GM23338 (cell line): ENCODE results near the gene MRPL1. TPM values are rescaled to one million over a fixed set of nuclear protein-coding genes. Genes with fewer than 3 reads are reported as not detected.

ENCODE experiments used
- ATAC-seq: fragments of 200-7000 bp; cut with Tn5 transposase; 3 replicates; pipeline ENCODE4 v1.9.1; 2020
- DNase-seq: peaks from one replicate; pipeline ENCODE4 v3.0.0-alpha.2; 2015; ENCODE audit warnings: low spot score
- H2AFZ ChIP-seq: fragments of 200-600 bp; sonication (generic); 2 replicates; pipeline ENCODE4 v1.8.0; 2016; ENCODE audit warnings: antibody characterized with exemption, mild to moderate bottlenecking, moderate library complexity
- H3F3A ChIP-seq: fragments of 200-600 bp; sonication (generic); replicated peaks from 2 replicates; pipeline ENCODE4 v1.8.0; 2017; ENCODE audit warnings: antibody characterized with exemption, mixed run types, low read depth
- H3K27ac ChIP-seq: fragments of 200-600 bp; sonication (generic); 2 replicates; pipeline ENCODE4 v1.6.1; 2016; ENCODE audit warnings: low read depth
- H3K27me3 ChIP-seq: fragments of 200-600 bp; sonication (generic); 2 replicates; pipeline ENCODE4 v1.8.0; 2016; ENCODE audit warnings: mild to moderate bottlenecking, mixed run types, moderate library complexity; ENCODE audit not compliant: insufficient read depth
- H3K36me3 ChIP-seq: fragments of 200-600 bp; sonication (generic); 2 replicates; pipeline ENCODE4 v1.8.0; 2016; ENCODE audit warnings: mild to moderate bottlenecking; ENCODE audit not compliant: insufficient read depth
- H3K4me1 ChIP-seq: fragments of 200-600 bp; sonication (generic); 2 replicates; pipeline ENCODE4 v1.8.0; 2016; ENCODE audit warnings: mild to moderate bottlenecking, moderate library complexity; ENCODE audit not compliant: insufficient read depth
- H3K4me2 ChIP-seq: fragments of 200-600 bp; sonication (generic); 2 replicates; pipeline ENCODE4 v1.7.1; 2017; ENCODE audit warnings: mixed run types
- H3K4me3 ChIP-seq: fragments of 200-600 bp; sonication (generic); 2 replicates; pipeline ENCODE4 v1.6.1; 2016; ENCODE audit warnings: mixed run types
- H3K79me2 ChIP-seq: fragments of 200-600 bp; sonication (generic); replicated peaks from 2 replicates; pipeline ENCODE4 v1.8.0; 2017; ENCODE audit warnings: mild to moderate bottlenecking; ENCODE audit not compliant: insufficient read depth
- H3K9me2 ChIP-seq: fragments of 200-600 bp; sonication (generic); 2 replicates; pipeline ENCODE4 v1.8.0; 2017; ENCODE audit not compliant: insufficient read depth
- H4K20me1 ChIP-seq: fragments of 200-600 bp; sonication (generic); replicated peaks from 2 replicates; pipeline ENCODE4 v1.8.0; 2017; ENCODE audit warnings: mild to moderate bottlenecking; ENCODE audit not compliant: insufficient read depth
- H3K27ac Mint-ChIP-seq: 2 replicates; pipeline ENCODE4 v1.8.0; 2020; ENCODE audit warnings: inconsistent platforms, mild to moderate bottlenecking, moderate library complexity, mixed read lengths
- H3K27me3 Mint-ChIP-seq: 3 replicates; pipeline ENCODE4 v1.8.0; 2022; ENCODE audit warnings: low read depth, mild to moderate bottlenecking, moderate library complexity, mixed read lengths, inconsistent platforms; ENCODE audit not compliant: insufficient read depth, poor library complexity
- H3K36me3 Mint-ChIP-seq: 3 replicates; pipeline ENCODE4 v1.8.0; 2021; ENCODE audit warnings: low read depth, mild to moderate bottlenecking, inconsistent platforms, moderate library complexity, mixed read lengths
- H3K4me1 Mint-ChIP-seq: 3 replicates; pipeline ENCODE4 v1.8.0; 2020; ENCODE audit warnings: mild to moderate bottlenecking, inconsistent platforms, mixed read lengths
- H3K4me3 Mint-ChIP-seq: 3 replicates; pipeline ENCODE4 v1.8.0; 2021; ENCODE audit warnings: moderate library complexity, mild to moderate bottlenecking, inconsistent platforms, mixed read lengths
- H3K9me3 Mint-ChIP-seq: 3 replicates; pipeline ENCODE4 v1.8.0; 2020; ENCODE audit warnings: moderate library complexity, mild to moderate bottlenecking, inconsistent platforms, mixed read lengths
- CREB1 ChIP-seq: fragments of 250-450 bp; sonication (Bioruptor Pico); IDR thresholded peaks from 2 replicates; pipeline ENCODE4 v1.5.0; 2020; ENCODE audit warnings: low read depth, mild to moderate bottlenecking, moderate library complexity
- CTCF ChIP-seq, 2 experiments: fragments of 200-600 bp in 1 of 2; sonication (generic) in 1 of 2; conservative IDR thresholded peaks; 2 replicates each; pipeline versions ENCODE4 v1.5.1 to v1.6.1; 2016 to 2017; ENCODE audit warnings: antibody characterized with exemption in 2 of 2, low read depth in 2 of 2, mild to moderate bottlenecking in 2 of 2, moderate library complexity in 1 of 2
- ETS1 ChIP-seq: IDR thresholded peaks from 2 replicates; pipeline ENCODE4 v1.6.1; 2016; ENCODE audit warnings: antibody characterized with exemption
- EZH2 ChIP-seq: fragments of 200-600 bp; sonication (generic); IDR thresholded peaks from one replicate; pipeline ENCODE4 v1.8.0; 2017; ENCODE audit warnings: antibody characterized with exemption, mild to moderate bottlenecking, low read depth; ENCODE audit not compliant: unreplicated experiment
- EZH2phosphoT487 ChIP-seq: fragments of 200-600 bp; sonication (generic); IDR thresholded peaks from one replicate; pipeline ENCODE4 v1.8.1; 2018; ENCODE audit warnings: antibody characterized with exemption; ENCODE audit not compliant: unreplicated experiment
- JUNB ChIP-seq: IDR thresholded peaks from one replicate; pipeline ENCODE4 v1.6.1; 2016; ENCODE audit warnings: antibody characterized with exemption; ENCODE audit not compliant: unreplicated experiment
- NANOG ChIP-seq: IDR thresholded peaks from 2 replicates; pipeline ENCODE4 v1.6.1; 2016; ENCODE audit warnings: antibody characterized with exemption, borderline replicate concordance
- POLR2AphosphoS5 ChIP-seq: IDR thresholded peaks from 2 replicates; pipeline ENCODE4 v1.6.1; 2016; ENCODE audit warnings: antibody characterized with exemption, low read depth
- REST ChIP-seq: IDR thresholded peaks from one replicate; pipeline ENCODE4 v1.6.1; 2018; ENCODE audit warnings: antibody characterized with exemption; ENCODE audit not compliant: unreplicated experiment
- STAT1 ChIP-seq: IDR thresholded peaks from one replicate; pipeline ENCODE4 v1.6.1; 2016; ENCODE audit warnings: antibody characterized with exemption; ENCODE audit not compliant: unreplicated experiment
- ZNF114 ChIP-seq: fragments of 250-450 bp; sonication (Bioruptor Pico); IDR thresholded peaks from 2 replicates; pipeline ENCODE4 v1.5.0; 2020; ENCODE audit warnings: mild to moderate bottlenecking, moderate library complexity
- ZNF331 ChIP-seq: fragments of 250-450 bp; sonication (Bioruptor Pico); IDR thresholded peaks from 2 replicates; pipeline ENCODE4 v1.5.0; 2020; ENCODE audit warnings: low read depth, mild to moderate bottlenecking, moderate library complexity
- ZNF462 ChIP-seq: fragments of 250-450 bp; sonication (Bioruptor Pico); IDR thresholded peaks from 2 replicates; pipeline ENCODE4 v1.5.0; 2020; ENCODE audit warnings: mild to moderate bottlenecking, moderate library complexity
- polyA plus RNA-seq: library from polyadenylated mRNA; unstranded; fragments of >200 nt; fragmentation: Nextera tagmentation; extraction: Ambion mirVana; gene quantifications from 2 replicates; pipeline ENCODE4 v1.2.1, GENCODE V29; 2016
- total RNA-seq: library from RNA; depleted of rRNA; stranded (reverse); fragments of >200 nt; shearing (Covaris generic); gene quantifications from 2 replicates; pipeline ENCODE4 v1.2.3, GENCODE V29; 2014

MRPL1 gene
- total and polyA plus RNA-seq, 2 experiments from 2014 or later, result 29.2 to 46.5 TPM

GRCh38 chr4:77903186-77903585 lies 40.6 kb downstream of the MRPL1 start:
- H3K36me3 Mint-ChIP-seq, result peaks cover 5% of the 10 kb centered on the region
- no peak for ATAC-seq
- H3K27ac Mint-ChIP-seq, result no peak overlapping the region

More at GRCh38 chr4:77903186-77903585, 40.6 kb downstream of the MRPL1 start:
- Mint-ChIP-seq H3K27me3 (peaks cover 4% of the 10 kb centered on the region), H3K4me3 (no peak overlapping the region), H3K9me3 (no peaks in the 10 kb centered on the region), H3K4me1 (no peaks in the 10 kb centered on the region)
- H2AFZ ChIP-seq, result no peak overlapping the region
- H3K4me1 ChIP-seq, result no peaks in the 10 kb centered on the region
- H4K20me1 ChIP-seq, result no peaks in the 10 kb centered on the region
- no peak overlapping the region for H3K27ac ChIP-seq
- no peaks in the 10 kb centered on the region for H3F3A ChIP-seq
- no peak for DNase-seq
- no peak for TF ChIP-seq NANOG
- TF ChIP-seq ZNF331 (CRISPR knock-in tag), result no peak
- no peak for TF ChIP-seq ETS1
- no peak for TF ChIP-seq CTCF (conservative IDR thresholded peaks at IDR 0.05; ENCODE audit: low read depth in 2 of 2)
- no peak for TF ChIP-seq ZNF114
- TF ChIP-seq STAT1, result no peak
- no peak for TF ChIP-seq EZH2phosphoT487
- no peak for TF ChIP-seq JUNB
- no peak for TF ChIP-seq EZH2
- TF ChIP-seq ZNF462, result no peak
- no peak for TF ChIP-seq REST
- no peak for TF ChIP-seq CREB1
- TF ChIP-seq POLR2AphosphoS5, result no peak
- H3K27me3 ChIP-seq, result no peaks in the 10 kb centered on the region
- no peak overlapping the region for H3K4me2 ChIP-seq
- H3K4me3 ChIP-seq, result no peak overlapping the region
- H3K36me3 ChIP-seq, result no peaks in the 10 kb centered on the region; the same call in 1 of the 2 replicates
- H3K9me2 ChIP-seq, result no peaks in the 10 kb centered on the region
- H3K79me2 ChIP-seq, result no peaks in the 10 kb centered on the region
